IMR-90 (cell line): Measurements from ENCODE around the gene PRR12. TPM values are rescaled to one million over a fixed set of nuclear protein-coding genes. Genes with fewer than 3 reads are reported as not detected.

Experiments
- ATAC-seq: fragments of 200-7000 bp; cut with Tn5 transposase; 2 replicates; pipeline ENCODE4 v1.9.1; 2020; ENCODE audit warnings: low read depth, mild to moderate bottlenecking, moderate library complexity
- BruUV-seq: library from RNA; stranded (reverse); fragments of 400-500 nt; replicated peaks from 2 replicates; lab custom pipeline; 2021; lab: Mats Ljungman, UMichigan
- CTCF ChIA-PET: fragments of 300-600 bp; formaldehyde crosslinking; extraction: SDS; loops from one replicate; lab custom pipeline; 2021; ENCODE audit warnings: antibody characterized with exemption; lab: Yijun Ruan, JAX
- POLR2A ChIA-PET: fragments of 300-600 bp; sonication (Branson Sonifier 250); formaldehyde crosslinking; loops from one replicate; lab custom pipeline; 2022; ENCODE audit warnings: antibody characterized with exemption; ENCODE audit not compliant: unreplicated experiment; lab: Charles Lee
- DNase-seq: peaks from one replicate; pipeline ENCODE4 v3.0.0; 2013
- H2AFZ ChIP-seq: replicated peaks from 2 replicates; pipeline ENCODE3; 2013; ENCODE audit warnings: low read length, mild to moderate bottlenecking; ENCODE audit not compliant: poor library complexity
- H2AK5ac ChIP-seq: 2 replicates; pipeline ENCODE4 v1.6.1; 2013; ENCODE audit warnings: low read depth, low read length, inconsistent platforms
- H2AK9ac ChIP-seq: replicated peaks from 2 replicates; pipeline ENCODE3; 2013; ENCODE audit warnings: mild to moderate bottlenecking, low read depth, low read length, moderate library complexity; ENCODE audit not compliant: poor library complexity
- H2BK120ac ChIP-seq: 2 replicates; pipeline ENCODE4 v1.6.1; 2013; ENCODE audit warnings: low read depth, low read length, inconsistent platforms
- H2BK15ac ChIP-seq: 3 replicates; pipeline ENCODE4 v1.6.1; 2013; ENCODE audit warnings: low read depth, low read length, inconsistent platforms
- H2BK20ac ChIP-seq: 2 replicates; pipeline ENCODE4 v1.6.1; 2013; ENCODE audit warnings: low read depth, mild to moderate bottlenecking, inconsistent platforms, low read length, moderate library complexity
- H2BK5ac ChIP-seq: 2 replicates; pipeline ENCODE4 v1.6.1; 2013; ENCODE audit warnings: mild to moderate bottlenecking, low read depth, low read length, inconsistent platforms; ENCODE audit not compliant: poor library complexity, severe bottlenecking
- H3K14ac ChIP-seq: replicated peaks from 2 replicates; pipeline ENCODE4 v1.6.1; 2013; ENCODE audit warnings: low read depth, low read length, inconsistent platforms
- H3K18ac ChIP-seq: 2 replicates; pipeline ENCODE4 v1.6.1; 2013; ENCODE audit warnings: low read depth, low read length, control low read depth
- H3K23ac ChIP-seq: 2 replicates; pipeline ENCODE4 v1.6.1; 2013; ENCODE audit warnings: low read depth, low read length, inconsistent platforms
- H3K27ac ChIP-seq: 2 replicates; pipeline ENCODE4 v1.5.1; 2013; ENCODE audit warnings: mild to moderate bottlenecking, control low read depth, low read length; ENCODE audit not compliant: insufficient read depth
- H3K27me3 ChIP-seq: 2 replicates; pipeline ENCODE4 v1.6.1; 2013; ENCODE audit warnings: low read length; ENCODE audit not compliant: control insufficient read depth, insufficient read depth
- H3K36me3 ChIP-seq: 2 replicates; pipeline ENCODE4 v1.6.1; 2013; ENCODE audit warnings: low read length, mixed read lengths; ENCODE audit not compliant: control insufficient read depth, insufficient read depth
- H3K4ac ChIP-seq: 2 replicates; pipeline ENCODE4 v1.6.1; 2013; ENCODE audit warnings: low read depth, low read length, inconsistent platforms
- H3K4me1 ChIP-seq: 2 replicates; pipeline ENCODE4 v1.6.1; 2013; ENCODE audit warnings: low read length, mixed read lengths; ENCODE audit not compliant: control insufficient read depth, insufficient read depth
- H3K4me2 ChIP-seq: 2 replicates; pipeline ENCODE4 v1.6.1; 2013; ENCODE audit warnings: low read depth, mild to moderate bottlenecking, control low read depth, low read length, moderate library complexity
- H3K4me3 ChIP-seq: 2 replicates; pipeline ENCODE4 v1.5.1; 2013; ENCODE audit warnings: low read depth, mild to moderate bottlenecking, control low read depth, low read length, moderate library complexity; ENCODE audit not compliant: insufficient read depth
- H3K56ac ChIP-seq: 2 replicates; pipeline ENCODE4 v1.6.1; 2013; ENCODE audit warnings: low read length, inconsistent platforms; ENCODE audit not compliant: insufficient read depth; ENCODE audit errors: extremely low read depth
- H3K79me1 ChIP-seq, 2 experiments: 2 replicates each; pipeline ENCODE4 v1.6.1; 2013; ENCODE audit warnings: low read length in 2 of 2, inconsistent platforms in 1 of 2, low read depth in 1 of 2
- H3K9ac ChIP-seq: 2 replicates; pipeline ENCODE4 v1.6.1; 2013; ENCODE audit warnings: low read depth, low read length, control low read depth
- H3K9me1 ChIP-seq: 2 replicates; pipeline ENCODE4 v1.6.1; 2013; ENCODE audit warnings: low read length, inconsistent platforms; ENCODE audit not compliant: insufficient read depth
- H3K9me3 ChIP-seq: 2 replicates; pipeline ENCODE4 v1.6.1; 2013; ENCODE audit warnings: low read length; ENCODE audit not compliant: control insufficient read depth, insufficient read depth
- H4K20me1 ChIP-seq: 2 replicates; pipeline ENCODE4 v1.6.1; 2013; ENCODE audit warnings: low read length, inconsistent platforms; ENCODE audit not compliant: insufficient read depth
- H4K5ac ChIP-seq: 2 replicates; pipeline ENCODE4 v1.6.1; 2013; ENCODE audit warnings: mild to moderate bottlenecking, low read depth, low read length, control low read depth
- H4K8ac ChIP-seq, 2 experiments: 2 replicates each; pipeline ENCODE4 v1.6.1; 2013; ENCODE audit warnings: low read depth in 2 of 2, low read length in 2 of 2, control low read depth in 1 of 2, inconsistent platforms in 1 of 2
- H4K91ac ChIP-seq: 2 replicates; pipeline ENCODE4 v1.6.1; 2013; ENCODE audit warnings: low read depth, low read length, inconsistent platforms; ENCODE audit not compliant: insufficient read depth
- BHLHE40 ChIP-seq: fragments of 150-350 bp; IDR thresholded peaks from 2 replicates; pipeline ENCODE4 v1.6.1; 2016; ENCODE audit warnings: mild to moderate bottlenecking, low read depth, low read length
- CHD1 ChIP-seq: IDR thresholded peaks from 2 replicates; pipeline ENCODE4 v1.6.1; 2012; ENCODE audit warnings: low read depth, low read length, improper control_type of control experiment
- ELK1 ChIP-seq: fragments of 150-350 bp; IDR thresholded peaks from 2 replicates; pipeline ENCODE4 v1.6.1; 2016; ENCODE audit warnings: low read depth, mild to moderate bottlenecking, low read length, moderate library complexity, borderline replicate concordance
- FOS ChIP-seq: fragments of 150-350 bp; IDR thresholded peaks from 2 replicates; pipeline ENCODE4 v1.6.1; 2016; ENCODE audit warnings: low read depth, low read length
- MAZ ChIP-seq: IDR thresholded peaks from 2 replicates; pipeline ENCODE4 v1.6.1; 2012; ENCODE audit warnings: low read depth, mild to moderate bottlenecking, low read length, improper control_type of control experiment, moderate library complexity, borderline replicate concordance
- NFE2L2 ChIP-seq: fragments of 150-350 bp; IDR thresholded peaks from 2 replicates; pipeline ENCODE4 v1.6.1; 2016; ENCODE audit warnings: low read depth, mild to moderate bottlenecking, low read length
- POLR2A ChIP-seq: IDR thresholded peaks from 2 replicates; pipeline ENCODE4 v1.6.1; 2012; ENCODE audit warnings: mild to moderate bottlenecking, low read depth, low read length
- RCOR1 ChIP-seq: IDR thresholded peaks from 2 replicates; pipeline ENCODE4 v1.6.1; 2012; ENCODE audit warnings: mild to moderate bottlenecking, low read length, improper control_type of control experiment; ENCODE audit not compliant: insufficient replicate concordance
- RFX5 ChIP-seq: IDR thresholded peaks from 2 replicates; pipeline ENCODE4 v1.8.0; 2012; ENCODE audit warnings: low read depth, mild to moderate bottlenecking, low read length, moderate library complexity
- SMC3 ChIP-seq: fragments of 150-350 bp; IDR thresholded peaks from 2 replicates; pipeline ENCODE4 v1.6.1; 2016; ENCODE audit warnings: low read depth, mild to moderate bottlenecking, antibody characterized with exemption, low read length, moderate library complexity
- USF2 ChIP-seq: fragments of 150-350 bp; IDR thresholded peaks from 2 replicates; pipeline ENCODE4 v1.6.1; 2017; ENCODE audit warnings: mild to moderate bottlenecking, antibody characterized with exemption, low read length, low read depth
- WGBS, 2 experiments: methylation state at CpG; one replicate each; pipeline versions ENCODE4 v1.1.5 to v1.1.7; 2013; ENCODE audit warnings: missing lambda C conversion rate in 2 of 2; ENCODE audit not compliant: insufficient read length in 1 of 2; ENCODE audit errors: extremely low coverage in 2 of 2; 5-methylcytosine and 5-hydroxymethylcytosine counted together
- dilution Hi-C: fragments of 300-500 bp; cut with HindIII; formaldehyde crosslinking; loops from one replicate; pipeline ENCODE4 v1.14.3; 2018; ENCODE audit warnings: low sequenced_read_pairs; ENCODE audit not compliant: unreplicated experiment
- in situ Hi-C: fragments of 300-500 bp; cut with MboI; formaldehyde crosslinking; loops from 3 replicates; pipeline ENCODE4 v1.14.3; 2019; ENCODE audit warnings: low sequenced_read_pairs, inconsistent platforms, mixed read lengths
- intact Hi-C: fragments of 100-400 bp; cut with micrococcal nuclease; formaldehyde crosslinking; loops from 2 replicates; pipeline ENCODE4 v1.10.0; 2022
- polyA plus RNA-seq, 3 experiments: library from polyadenylated mRNA; depleted of rRNA; stranded (reverse); fragments of >200 nt; gene quantifications; 2 replicates each; pipeline ENCODE4 v1.2.3, GENCODE V29; 2012; ENCODE audit warnings: low replicate concordance in 1 of 3
- total RNA-seq: library from RNA; depleted of rRNA; stranded (reverse); fragments of >200 nt; gene quantifications from 2 replicates; pipeline ENCODE4 v1.2.3, GENCODE V29; 2012

PRR12 gene
- total and polyA plus RNA-seq, 2 of the 4 experiments (the other 2 are of a cell fraction), result 0.36 to 4.1 TPM

GRCh38 chr19:49587227-49587626, 3.8 kb upstream of the PRR12 start:
- Histone ChIP-seq H2BK120ac (no peak overlapping the region), H2AFZ (no peak overlapping the region), H3K4me2 (no peak overlapping the region), H2BK5ac (no peak overlapping the region), H3K18ac (no peak overlapping the region), H3K79me1 (peaks cover 0 to 6% of the 10 kb centered on the region in 2 experiments; a peak in 3 of 4 replicates), H3K36me3 (no peaks in the 10 kb centered on the region), H4K8ac (no peak overlapping the region), H2AK5ac (no peak overlapping the region), H3K4me1 (no peaks in the 10 kb centered on the region; the same call in 1 of the 2 replicates), H3K9me3 (no peaks in the 10 kb centered on the region), H3K4me3 (no peak overlapping the region), H4K20me1 (peaks cover 2% of the 10 kb centered on the region), H3K27me3 (no peaks in the 10 kb centered on the region), H2AK9ac (no peak overlapping the region), H4K91ac (no peak overlapping the region), H3K4ac (no peak overlapping the region), H2BK20ac (no peak overlapping the region), H2BK15ac (no peak overlapping the region), H3K9ac (no peak overlapping the region), H3K27ac (no peak overlapping the region), H3K23ac (no peak overlapping the region), H3K9me1 (no peaks in the 10 kb centered on the region), H3K56ac (no peak overlapping the region), H4K5ac (no peak overlapping the region), H3K14ac (no peak overlapping the region)
- no peak for TF ChIP-seq POLR2A
- no peak for TF ChIP-seq BHLHE40
- TF ChIP-seq ELK1, result no peak
- no peak for TF ChIP-seq USF2
- no peak for TF ChIP-seq RFX5
- TF ChIP-seq SMC3, result no peak
- no peak for TF ChIP-seq CHD1
- no peak for TF ChIP-seq FOS
- no peak for TF ChIP-seq RCOR1
- no peak for TF ChIP-seq NFE2L2
- TF ChIP-seq MAZ, result no peak
- in situ Hi-C loops, result no loop called here
- DNase-seq, result no peak
- CTCF ChIA-PET, result no interaction called here
- no CpG with 5 or more reads among the region's 8 CpGs for WGBS, 2 experiments
- POLR2A ChIA-PET, result no interaction called here
- ATAC-seq, result no peak
- BruUV-seq, result no TSS peak
- intact Hi-C loops, result no loop called here
- dilution Hi-C loops, result no loop called here
